ENCODE results near the gene NACC2.

Gene NACC2

DNA sequence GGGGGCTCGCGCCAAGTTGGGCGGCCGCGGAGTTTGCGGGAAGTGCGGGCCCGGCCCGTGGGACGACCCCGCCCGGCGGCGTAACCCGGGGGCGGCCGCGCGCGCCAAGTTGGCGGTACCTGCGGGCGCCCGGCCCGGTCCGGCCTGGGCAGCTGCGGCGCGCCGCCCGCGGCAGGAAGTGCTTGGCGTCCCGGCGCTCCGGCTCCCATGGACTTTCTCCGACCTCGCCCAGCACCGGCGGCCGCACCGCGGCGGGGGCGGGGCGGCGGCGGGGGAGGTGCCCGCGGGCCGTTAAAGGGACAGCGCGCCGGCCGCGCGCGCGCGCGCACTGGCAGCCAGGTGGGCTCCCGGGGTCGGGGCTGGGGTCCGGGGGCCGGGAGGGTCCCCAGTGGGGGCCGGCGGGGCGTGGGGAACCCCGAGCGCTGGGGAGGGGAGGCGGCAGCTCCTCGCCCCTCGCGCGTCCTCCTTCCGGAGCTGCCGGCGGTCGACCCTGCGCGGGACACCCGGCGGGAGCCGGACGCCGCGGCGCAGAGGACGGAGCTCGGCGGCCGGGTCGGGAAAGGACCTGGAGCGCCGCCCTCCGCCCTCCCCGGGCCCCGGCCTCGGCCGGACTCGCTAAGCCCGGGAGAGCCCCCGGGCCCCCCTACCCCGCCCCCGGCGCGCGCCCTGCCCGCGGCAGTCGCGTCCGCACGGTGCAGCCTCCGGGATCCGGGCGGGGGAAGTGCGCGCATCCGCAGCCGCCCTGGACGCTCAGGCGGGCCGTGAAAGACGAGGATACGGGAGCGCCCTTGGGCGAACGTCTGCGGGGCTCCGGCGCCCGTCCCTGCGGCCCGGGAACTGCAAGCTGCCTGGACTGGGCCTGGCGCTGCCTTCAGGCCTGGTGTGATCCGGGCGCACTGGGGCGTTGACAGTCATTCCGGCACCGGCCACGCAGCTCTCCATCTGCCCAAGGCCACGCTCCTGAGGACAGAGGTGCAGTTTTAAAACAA is at the start of gene NACC2:
Gene NACC2, minus strand, starts transcription at position 220 of the 989 bp plus-strand sequence. CDS start 44,768 bp downstream, outside the sequence.
- DNase-seq, result no peak

- DNase-seq, result no peak
These were observed 49.4 kb upstream of the NACC2 start for GRCh38 chr9:136144450-136144849.

- no peak for DNase-seq
These were observed 48.3 kb upstream of the NACC2 start for GRCh38 chr9:136143215-136144001.

- DNase-seq, result no peak
These were observed 47.7 kb upstream of the NACC2 start for GRCh38 chr9:136142859-136143214.

GRCh38 chr9:136142414-136142796 is 47.3 kb upstream of the NACC2 start:
- DNase-seq, result no peak

GRCh38 chr9:136141682-136142413 is 46.8 kb upstream of the NACC2 start:
- DNase-seq, result no peak

DNA sequence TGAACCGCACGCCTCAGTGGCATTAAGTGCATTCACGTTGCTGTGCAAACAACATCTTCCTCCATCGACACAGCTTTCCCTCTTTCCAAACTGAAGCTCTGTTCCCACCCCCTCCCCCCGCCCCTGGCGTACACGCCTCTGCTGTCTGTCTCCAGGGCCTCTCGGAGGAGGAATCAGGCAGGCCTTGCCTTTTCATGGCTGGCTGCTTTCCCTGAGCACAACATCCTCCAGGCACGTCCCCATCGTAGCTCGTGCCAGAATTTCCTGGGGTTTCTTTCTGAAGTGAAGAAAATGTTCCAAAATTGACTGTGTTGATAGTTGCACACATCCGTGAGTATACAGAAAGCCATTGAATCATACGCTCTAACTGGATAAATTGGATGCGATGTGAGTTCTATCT is 45.9 kb upstream of the NACC2 start:
- DNase-seq, result no peak

- no peak for DNase-seq
These were observed 45.0 kb upstream of the NACC2 start for GRCh38 chr9:136140046-136140445.

DNA sequence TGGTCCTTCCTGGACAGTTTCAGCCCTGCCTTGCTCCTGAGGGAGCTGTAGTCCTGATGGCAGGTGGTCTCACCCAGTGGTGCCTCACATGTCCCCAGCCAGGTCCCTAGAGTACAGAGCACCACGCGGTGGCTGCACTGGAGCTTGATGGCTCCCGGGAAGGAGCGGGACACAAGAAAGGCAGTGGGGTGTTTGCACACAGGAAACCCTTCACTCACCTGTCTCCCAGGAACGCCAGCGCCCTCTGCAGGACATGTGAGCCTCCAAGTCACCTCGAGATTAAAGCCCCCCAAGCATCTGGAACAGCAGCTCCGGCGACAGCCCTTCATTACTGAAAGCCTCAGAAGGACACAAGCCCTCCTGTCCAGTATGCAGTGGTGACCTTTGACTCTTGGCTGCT is 43.5 kb upstream of the NACC2 start:
- peak; percentile 28 to 29 for DNase-seq

DNA sequence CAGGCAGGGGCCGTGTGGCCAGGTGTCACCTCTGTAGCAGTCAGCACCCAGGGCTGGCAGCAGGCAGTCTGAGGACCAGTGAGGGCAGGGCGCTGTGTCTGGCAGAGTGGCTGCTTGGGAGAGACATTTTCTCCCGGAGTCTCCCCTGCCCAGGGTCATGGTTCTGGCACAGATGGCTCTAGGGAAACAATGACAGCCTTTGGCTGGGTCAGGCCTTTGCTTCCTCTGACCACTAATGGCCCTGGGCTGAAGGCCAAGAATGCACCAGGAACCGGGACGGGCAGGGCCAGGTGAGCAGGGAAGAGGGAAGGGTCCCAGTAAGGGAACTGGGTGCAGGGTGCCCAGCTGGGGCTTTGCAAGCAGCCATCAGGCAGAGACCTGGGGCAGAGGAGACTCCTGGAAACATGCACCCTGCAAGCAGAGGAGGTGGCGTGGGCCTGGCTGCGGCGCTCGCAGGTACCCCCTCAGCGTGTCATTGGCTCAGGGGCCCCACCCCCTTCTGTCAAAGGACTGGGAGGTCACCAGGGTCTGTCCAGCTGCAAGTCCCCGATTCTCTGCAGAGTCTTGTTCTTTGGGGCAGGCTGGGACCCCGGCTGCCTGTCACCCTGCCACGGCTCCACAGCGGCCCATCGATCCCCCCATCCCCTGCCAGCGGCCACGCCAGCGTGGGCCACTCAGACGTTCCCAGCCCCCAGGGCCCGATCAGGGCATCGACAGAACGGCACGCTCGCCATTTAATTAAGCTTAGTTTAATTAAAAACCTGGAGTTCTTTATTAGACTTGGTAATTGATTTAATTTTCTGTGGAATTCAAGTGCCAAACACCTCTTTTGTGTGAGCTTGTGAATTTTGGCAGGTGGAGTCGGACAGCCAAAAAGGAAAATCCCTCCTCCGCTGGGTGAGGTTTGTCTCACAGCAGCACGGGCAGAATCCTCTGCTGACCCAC is 42.5 kb upstream of the NACC2 start:
- no peak for DNase-seq

GRCh38 chr9:136136127-136136925 is 41.2 kb upstream of the NACC2 start:
- DNase-seq, result no peak

- DNase-seq, result no peak
These were observed 40.4 kb upstream of the NACC2 start for GRCh38 chr9:136135326-136136126.

DNA sequence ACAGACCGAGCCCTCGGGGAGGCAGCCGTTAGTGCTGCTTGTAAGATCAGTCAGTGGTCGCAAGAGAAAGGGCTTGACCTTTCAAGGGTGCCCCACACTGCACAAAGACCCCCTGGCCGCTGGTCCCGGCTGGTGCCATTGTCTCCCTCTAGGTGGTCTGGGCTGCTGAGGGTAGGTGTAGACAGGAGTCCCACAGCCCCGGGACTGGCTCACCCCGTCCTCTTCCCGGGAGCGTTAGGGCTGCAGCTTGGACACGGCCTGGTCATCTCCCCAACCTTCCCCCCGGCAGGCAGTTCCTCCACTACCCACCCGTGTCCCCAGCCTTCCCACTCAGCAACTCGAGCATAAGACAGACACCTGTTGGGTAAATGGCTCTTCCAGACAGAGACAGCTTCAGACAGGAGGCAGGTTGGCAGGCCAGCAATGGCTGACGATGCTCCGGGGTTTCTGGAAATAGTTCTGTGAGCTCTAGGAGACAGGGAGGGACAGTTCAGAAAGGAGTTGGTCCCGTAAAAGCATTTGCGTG is 38.9 kb upstream of the NACC2 start:
- DNase-seq, result no peak

GRCh38 chr9:136133191-136133958 is 38.3 kb upstream of the NACC2 start:
- peak in 1 of 2 donors; percentile 23 for DNase-seq

GRCh38 chr9:136132512-136133050 is 37.5 kb upstream of the NACC2 start:
- DNase-seq, result no peak

- DNase-seq, result no peak
These were observed 36.8 kb upstream of the NACC2 start for GRCh38 chr9:136131629-136132511.

- DNase-seq, result no peak
These were observed 34.1 kb upstream of the NACC2 start for GRCh38 chr9:136129176-136129575.

- no peak for DNase-seq
These were observed 33.3 kb upstream of the NACC2 start for GRCh38 chr9:136128436-136128835.
